Right atrium auricular region (tissue), 2 donors: ENCODE data around the gene ADCY2. TPM values are rescaled to one million over a fixed set of nuclear protein-coding genes. Genes with fewer than 3 reads are reported as not detected.

ENCODE experiments used
- DNase-seq: peaks from one replicate; pipeline ENCODE4 v3.0.0-alpha.2; 2019; ENCODE audit warnings: low spot score
- H3K27ac ChIP-seq, 2 donors: fragments of 200-600 bp; sonication (generic); 1 replicate in 1 of 2; 2 replicates in 1 of 2; pipeline ENCODE4 v1.5.1; 2016 to 2019
- H3K27me3 ChIP-seq, 2 donors: fragments of 200-600 bp; sonication (generic); one replicate each; pipeline versions ENCODE4 v1.5.1 to v1.6.0; 2017 to 2019
- H3K36me3 ChIP-seq: fragments of 200-600 bp; sonication (generic); one replicate; pipeline ENCODE4 v1.5.1; 2016
- H3K4me1 ChIP-seq, 2 donors: fragments of 200-600 bp; sonication (generic); one replicate each; pipeline versions ENCODE4 v1.5.1 to v1.6.0; 2017 to 2019
- H3K4me3 ChIP-seq, 2 donors: fragments of 200-600 bp; sonication (generic); 1 replicate in 1 of 2; 2 replicates in 1 of 2; pipeline ENCODE4 v1.5.1; 2017 to 2019; ENCODE audit warnings: mild to moderate bottlenecking in 1 of 2, moderate library complexity in 1 of 2
- H3K9me3 ChIP-seq, 2 donors: fragments of 200-600 bp; sonication (generic); one replicate each; pipeline ENCODE4 v1.5.1; 2019
- total RNA-seq, 2 donors: library from RNA; depleted of rRNA; stranded (reverse); fragments of >200 nt; gene quantifications; one replicate each; pipeline ENCODE4 v1.1.0, GENCODE V29; 2016
- TF ChIP-seq, protein P1 (sequence below), 2 donors: fragments of 200-600 bp; sonication (generic); IDR thresholded peaks; one replicate each; pipeline ENCODE4 v1.5.1; 2019; ENCODE audit warnings: antibody characterized with exemption in 2 of 2

ADCY2 gene
- total RNA-seq, 2 donors from 2014 or later: 3.3 TPM; not detected in 1

- Histone ChIP-seq H3K27ac (no peak overlapping the region), H3K4me3 (no peak overlapping the region), H3K36me3 (peaks cover 46% of the 10 kb centered on the region), H3K9me3 (no peaks in the 10 kb centered on the region), H3K4me1 (peaks cover 0 to 23% of the 10 kb centered on the region in 2 donors), H3K27me3 (no peaks in the 10 kb centered on the region)
- DNase-seq: no peak
- TF ChIP-seq, protein P1, sequence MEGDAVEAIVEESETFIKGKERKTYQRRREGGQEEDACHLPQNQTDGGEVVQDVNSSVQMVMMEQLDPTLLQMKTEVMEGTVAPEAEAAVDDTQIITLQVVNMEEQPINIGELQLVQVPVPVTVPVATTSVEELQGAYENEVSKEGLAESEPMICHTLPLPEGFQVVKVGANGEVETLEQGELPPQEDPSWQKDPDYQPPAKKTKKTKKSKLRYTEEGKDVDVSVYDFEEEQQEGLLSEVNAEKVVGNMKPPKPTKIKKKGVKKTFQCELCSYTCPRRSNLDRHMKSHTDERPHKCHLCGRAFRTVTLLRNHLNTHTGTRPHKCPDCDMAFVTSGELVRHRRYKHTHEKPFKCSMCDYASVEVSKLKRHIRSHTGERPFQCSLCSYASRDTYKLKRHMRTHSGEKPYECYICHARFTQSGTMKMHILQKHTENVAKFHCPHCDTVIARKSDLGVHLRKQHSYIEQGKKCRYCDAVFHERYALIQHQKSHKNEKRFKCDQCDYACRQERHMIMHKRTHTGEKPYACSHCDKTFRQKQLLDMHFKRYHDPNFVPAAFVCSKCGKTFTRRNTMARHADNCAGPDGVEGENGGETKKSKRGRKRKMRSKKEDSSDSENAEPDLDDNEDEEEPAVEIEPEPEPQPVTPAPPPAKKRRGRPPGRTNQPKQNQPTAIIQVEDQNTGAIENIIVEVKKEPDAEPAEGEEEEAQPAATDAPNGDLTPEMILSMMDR (IDR thresholded peaks at IDR 0.05): no peak
Observed at GRCh38 chr5:7874639-7875038, 478.7 kb downstream of the ADCY2 start.

DNA sequence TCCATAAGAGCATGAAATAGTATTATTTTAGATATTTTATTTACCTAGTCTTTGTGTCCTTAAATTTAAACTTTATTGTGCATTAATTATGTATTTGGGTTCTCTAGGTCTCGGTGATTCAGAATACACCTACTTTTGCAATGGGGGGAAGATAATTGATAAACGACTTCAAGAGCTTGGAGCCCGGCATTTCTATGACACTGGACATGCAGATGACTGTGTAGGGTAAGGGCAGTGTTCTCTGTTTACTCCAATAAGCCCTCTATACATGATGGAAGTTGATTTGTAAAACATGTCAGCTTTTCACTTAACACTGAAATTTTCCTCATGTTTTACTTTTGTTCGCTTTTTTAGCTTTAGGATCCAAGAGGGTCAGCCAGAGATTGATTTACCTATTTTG lies 479.2 kb downstream of the ADCY2 start:
- Histone ChIP-seq H3K9me3 (no peaks in the 10 kb centered on the region), H3K27me3 (no peaks in the 10 kb centered on the region), H3K4me1 (peaks cover 0 to 18% of the 10 kb centered on the region in 2 donors), H3K36me3 (peaks cover 47% of the 10 kb centered on the region), H3K27ac (no peak overlapping the region), H3K4me3 (no peak overlapping the region)
- no peak for DNase-seq
- TF ChIP-seq, protein P1 (IDR thresholded peaks at IDR 0.05): no peak

- H3K4me1 ChIP-seq: peaks cover 0 to 5% of the 10 kb centered on the region in 2 donors
- TF ChIP-seq, protein P1 (IDR thresholded peaks at IDR 0.05): no peak
- H3K36me3 ChIP-seq: peaks cover 59% of the 10 kb centered on the region
- H3K27ac ChIP-seq: no peak overlapping the region
- no peak for DNase-seq
- H3K9me3 ChIP-seq: no peaks in the 10 kb centered on the region
- H3K27me3 ChIP-seq: no peaks in the 10 kb centered on the region
- H3K4me3 ChIP-seq: no peak overlapping the region
Observed at GRCh38 chr5:7876867-7877266, 480.9 kb downstream of the ADCY2 start.

GRCh38 chr5:7877851-7878250 lies 481.9 kb downstream of the ADCY2 start:
- peaks cover 0 to 4% of the 10 kb centered on the region in 2 donors for H3K4me1 ChIP-seq
- H3K9me3 ChIP-seq: no peaks in the 10 kb centered on the region
- H3K27me3 ChIP-seq: no peaks in the 10 kb centered on the region
- H3K27ac ChIP-seq: no peak overlapping the region
- no peak for DNase-seq
- no peak overlapping the region for H3K4me3 ChIP-seq
- TF ChIP-seq, protein P1 (IDR thresholded peaks at IDR 0.05): no peak
- H3K36me3 ChIP-seq: peaks cover 68% of the 10 kb centered on the region

DNA sequence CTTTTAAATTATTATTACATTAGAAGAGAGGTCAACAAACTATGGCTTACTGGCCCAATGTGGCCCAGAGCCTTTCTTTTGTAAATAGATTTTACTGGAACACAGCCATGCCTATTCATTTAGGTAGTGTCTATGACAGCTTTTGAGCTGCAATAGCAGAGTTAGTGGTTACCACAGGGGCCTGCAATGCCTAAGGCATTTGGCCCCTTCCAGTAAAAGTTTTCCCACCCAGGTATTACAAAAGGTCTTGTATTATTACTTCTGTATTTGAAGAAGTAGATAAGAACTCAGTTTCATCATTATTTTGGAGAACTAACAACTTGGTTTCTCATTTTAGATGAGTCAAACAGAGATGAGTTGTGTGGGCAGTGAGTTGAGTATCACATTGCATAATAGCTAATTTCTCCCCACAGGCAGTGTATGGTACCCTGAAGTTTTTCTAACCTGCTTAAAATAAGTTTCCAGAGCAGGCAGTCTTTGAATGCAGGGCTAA lies 482.5 kb downstream of the ADCY2 start:
- Histone ChIP-seq H3K4me3 (no peak overlapping the region), H3K36me3 (peaks cover 73% of the 10 kb centered on the region), H3K27ac (no peak overlapping the region), H3K4me1 (peaks cover 0 to 4% of the 10 kb centered on the region in 2 donors), H3K27me3 (no peaks in the 10 kb centered on the region), H3K9me3 (no peaks in the 10 kb centered on the region)
- DNase-seq: no peak
- TF ChIP-seq, protein P1 (IDR thresholded peaks at IDR 0.05): no peak
